Ovary (tissue), 9 donors: ENCODE data around the gene HIF1A. TPM values are rescaled to one million over a fixed set of nuclear protein-coding genes. Genes with fewer than 3 reads are reported as not detected.

Experiments used
- DNase-seq, 5 donors: peaks; one replicate each; pipeline ENCODE4 v3.0.0-alpha.2; 2019 to 2020
- H3K27ac ChIP-seq, 2 donors: fragments of 200-600 bp; one replicate each; pipeline versions ENCODE4 v1.5.1 to v1.8.0; 2019 to 2022
- H3K27me3 ChIP-seq: fragments of 200-600 bp; one replicate; pipeline ENCODE4 v1.8.0; 2022
- H3K36me3 ChIP-seq: fragments of 200-600 bp; sonication (generic); one replicate; pipeline ENCODE4 v1.5.1; 2019
- H3K4me1 ChIP-seq: one replicate; pipeline ENCODE4 v1.8.1; 2013; ENCODE audit warnings: mild to moderate bottlenecking, moderate library complexity; ENCODE audit not compliant: insufficient read depth
- H3K4me3 ChIP-seq: fragments of 200-600 bp; sonication (generic); one replicate; pipeline ENCODE4 v1.5.1; 2017
- H3K9me3 ChIP-seq, 2 donors: fragments of 200-600 bp in 1 of 2; sonication (generic) in 1 of 2; one replicate each; pipeline versions ENCODE4 v1.5.1 to v1.8.1; 2013 to 2019; ENCODE audit warnings: mild to moderate bottlenecking in 1 of 2, moderate library complexity in 1 of 2
- EP300 ChIP-seq: sonication (generic); formaldehyde crosslinking; IDR thresholded peaks from one replicate; pipeline ENCODE4 v1.6.1; 2017; ENCODE audit warnings: antibody characterized with exemption
- POLR2A ChIP-seq: fragments of 450-650 bp; IDR thresholded peaks from one replicate; pipeline ENCODE4 v1.6.1; 2017; ENCODE audit warnings: antibody characterized with exemption, mild to moderate bottlenecking, moderate library complexity
- WGBS, 3 donors: extraction: QIAGEN DNeasy Blood & Tissue Kit in 1 of 3; methylation state at CpG; one replicate each; pipeline versions ENCODE4 v1.1.5 to v1.1.7; 2013 to 2017; 5-methylcytosine and 5-hydroxymethylcytosine counted together
- intact Hi-C, 4 donors: fragments of 100-400 bp; cut with DNase I; formaldehyde crosslinking; loops; one replicate each; pipeline versions ENCODE4 v1.11.0 to v1.15.1; 2022 to 2023
- polyA plus RNA-seq, 2 donors: library from polyadenylated mRNA; stranded (reverse); fragments of 200-250 nt in 1 of 2; fragments of 350-450 nt in 1 of 2; fragmentation: Illumina TruSeq in 1 of 2; extraction: RNeasy Lipid Tissue Mini Kit (QIAGEN cat#74804) in 1 of 2; gene quantifications; one replicate each; pipeline ENCODE4 v1.2.3, GENCODE V29; 2013 to 2014
- total RNA-seq, 7 donors: library from RNA; depleted of rRNA in 2 of 7; stranded (reverse); fragments of >200 nt in 2 of 7; fragmentation: NEBNext Ultra II Directional in 3 of 7; extraction: Animal tissue kit (Norgen Biotek cat#: 25700) in 3 of 7; gene quantifications; one replicate each; pipeline versions ENCODE4 v1.1.0 to v1.2.4, GENCODE V29; 2016 to 2023
- TF ChIP-seq, protein P1 (sequence below), 3 donors: fragments of 450-650 bp in 2 of 3; fragments of 200-600 bp in 1 of 3; IDR thresholded peaks; one replicate each; pipeline versions ENCODE4 v1.5.1 to v1.8.0; 2016 to 2022; ENCODE audit warnings: antibody characterized with exemption in 3 of 3, mild to moderate bottlenecking in 1 of 3
- donor health status: DM: no; HTN: no; CAD: no; lungs with moderate emphysema.
- donor health status: DM: no; HTN: no; CAD: no.
- donor health status: Bipolar disorder and iron deficiency.
- donor health status: DM: yes; HTN: yes; CAD: no.
- donor health status: DM: no; HTN: no; CAD: no.
- donor health status: DM: yes; HTN: yes; CAD: no.

Gene HIF1A
- total and polyA plus RNA-seq, 9 donors, result 41.6 to 204 (median 116) TPM

- no peak for TF ChIP-seq EP300
- H3K4me1 ChIP-seq, result no peaks in the 10 kb centered on the region
- no peak overlapping the region for H3K27ac ChIP-seq
- no peak for DNase-seq
- H3K4me3 ChIP-seq, result no peak overlapping the region
- WGBS, 3 donors, result 82 to 92% (median 91%) methylated on average over 7 of the region's 7 CpGs
- no peaks in the 10 kb centered on the region for H3K36me3 ChIP-seq
- no peaks in the 10 kb centered on the region for H3K27me3 ChIP-seq
- H3K9me3 ChIP-seq, result no peaks in the 10 kb centered on the region
- intact Hi-C loops, result no loop called here
Measured at GRCh38 chr14:61759878-61760277, 64.6 kb downstream of the HIF1A start.

DNA sequence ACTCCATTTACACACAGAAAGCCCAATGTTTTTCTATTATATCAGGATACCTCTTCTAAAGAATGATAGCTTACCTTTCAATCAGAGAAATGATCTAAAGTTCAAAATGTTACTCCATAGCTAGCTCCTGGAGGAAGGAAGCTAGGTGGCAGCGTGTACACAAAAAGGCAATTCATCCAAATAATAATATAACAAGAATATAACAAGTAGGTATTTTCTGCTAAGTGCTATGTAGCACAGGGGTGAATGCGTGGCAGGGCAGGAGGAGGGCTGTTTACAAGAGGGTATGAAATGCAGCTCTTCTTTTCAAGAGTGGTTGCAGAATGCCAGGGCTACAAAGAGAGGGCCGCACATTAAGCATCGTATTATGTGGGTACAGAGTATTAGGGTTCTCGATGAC is 66.2 kb downstream of the HIF1A start:
- Histone ChIP-seq H3K9me3 (no peaks in the 10 kb centered on the region), H3K27me3 (no peaks in the 10 kb centered on the region), H3K4me3 (peak overlapping the region; percentile 82), H3K36me3 (no peaks in the 10 kb centered on the region), H3K4me1 (peaks cover 1% of the 10 kb centered on the region), H3K27ac (peak overlapping the region in 1 of 2 donors; percentile 83)
- 33 to 42% (median 38%) methylated on average over 5 of the region's 5 CpGs for WGBS, 3 donors
- TF ChIP-seq POLR2A, result no peak
- TF ChIP-seq, protein P1, sequence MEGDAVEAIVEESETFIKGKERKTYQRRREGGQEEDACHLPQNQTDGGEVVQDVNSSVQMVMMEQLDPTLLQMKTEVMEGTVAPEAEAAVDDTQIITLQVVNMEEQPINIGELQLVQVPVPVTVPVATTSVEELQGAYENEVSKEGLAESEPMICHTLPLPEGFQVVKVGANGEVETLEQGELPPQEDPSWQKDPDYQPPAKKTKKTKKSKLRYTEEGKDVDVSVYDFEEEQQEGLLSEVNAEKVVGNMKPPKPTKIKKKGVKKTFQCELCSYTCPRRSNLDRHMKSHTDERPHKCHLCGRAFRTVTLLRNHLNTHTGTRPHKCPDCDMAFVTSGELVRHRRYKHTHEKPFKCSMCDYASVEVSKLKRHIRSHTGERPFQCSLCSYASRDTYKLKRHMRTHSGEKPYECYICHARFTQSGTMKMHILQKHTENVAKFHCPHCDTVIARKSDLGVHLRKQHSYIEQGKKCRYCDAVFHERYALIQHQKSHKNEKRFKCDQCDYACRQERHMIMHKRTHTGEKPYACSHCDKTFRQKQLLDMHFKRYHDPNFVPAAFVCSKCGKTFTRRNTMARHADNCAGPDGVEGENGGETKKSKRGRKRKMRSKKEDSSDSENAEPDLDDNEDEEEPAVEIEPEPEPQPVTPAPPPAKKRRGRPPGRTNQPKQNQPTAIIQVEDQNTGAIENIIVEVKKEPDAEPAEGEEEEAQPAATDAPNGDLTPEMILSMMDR (IDR thresholded peaks at IDR 0.05), result no peak
- no peak for TF ChIP-seq EP300
- no peak for DNase-seq
- intact Hi-C loops, result no loop called here

DNA sequence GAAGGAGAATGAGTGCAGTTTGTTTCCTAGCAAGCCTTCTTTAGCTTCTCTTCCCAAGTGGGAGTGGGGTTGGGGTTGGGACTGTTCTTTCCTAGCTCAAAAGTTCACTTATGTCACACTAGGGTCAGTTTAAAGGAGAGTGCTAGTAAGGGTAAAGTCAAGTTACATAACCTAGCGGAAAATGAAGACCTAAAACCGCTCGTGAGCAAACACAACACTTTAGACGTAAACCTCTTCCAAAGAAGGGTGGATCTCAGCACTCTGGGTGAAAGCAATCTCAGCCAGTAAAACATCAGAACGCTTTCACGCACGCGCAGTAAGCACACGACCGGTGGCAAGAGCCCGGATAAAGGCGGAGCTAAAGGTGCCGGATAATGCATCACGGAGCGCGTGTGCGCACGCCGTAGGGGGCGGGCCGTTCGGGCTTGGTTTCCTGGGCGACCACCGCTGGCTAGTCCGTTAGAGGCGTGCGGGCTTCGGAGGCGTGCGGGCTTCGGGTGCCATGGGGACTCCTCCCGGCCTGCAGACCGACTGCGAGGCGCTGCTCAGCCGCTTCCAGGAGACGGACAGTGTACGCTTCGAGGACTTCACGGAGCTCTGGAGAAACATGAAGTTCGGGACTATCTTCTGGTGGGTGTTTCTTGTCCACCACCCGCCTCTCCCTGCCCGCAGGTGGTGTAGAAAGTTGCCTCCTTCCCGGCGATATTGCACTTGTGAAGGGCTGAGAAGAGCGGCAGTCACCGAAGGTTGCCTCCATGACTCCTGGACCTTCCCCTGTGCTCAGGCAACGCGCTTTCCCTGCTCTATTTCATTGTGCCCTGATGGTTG is 66.9 kb downstream of the HIF1A start, which contains the start of gene SNAPC1:
SNAPC1 (plus strand) TSS at position 462 of the 828 bp plus-strand sequence; CDS start at position 503, 41 bp downstream.
- peak within 1 kb of the TSS; percentile 82 for H3K4me3 ChIP-seq
- TF ChIP-seq POLR2A, result peak; percentile 79
- TF ChIP-seq, protein P1 (IDR thresholded peaks at IDR 0.05), result no peak
- WGBS, 3 donors, result 0% methylated on average over 49 of the region's 49 CpGs
- H3K27ac ChIP-seq, result peak within 1 kb of the TSS; percentile 3 to 83
- H3K36me3 ChIP-seq, result no peaks in the 10 kb centered on the region
- DNase-seq, result peak; percentile 97 to 99 (median 98)
- intact Hi-C loops, result no loop called here
- no peaks in the 10 kb centered on the region for H3K27me3 ChIP-seq
- H3K9me3 ChIP-seq, result no peaks in the 10 kb centered on the region
- peaks cover 1% of the 10 kb centered on the region for H3K4me1 ChIP-seq

- intact Hi-C loops, result no loop called here
- H3K4me1 ChIP-seq, result peaks cover 1% of the 10 kb centered on the region
- no peak overlapping the region for H3K27ac ChIP-seq
- no peaks in the 10 kb centered on the region for H3K36me3 ChIP-seq
- no peak for DNase-seq
- TF ChIP-seq, protein P1 (IDR thresholded peaks at IDR 0.05), result no peak
- TF ChIP-seq EP300 (no peak), POLR2A (no peak)
- 82 to 85% (median 84%) methylated on average over 5 of the region's 5 CpGs for WGBS, 3 donors
- no peak overlapping the region for H3K4me3 ChIP-seq
- no peaks in the 10 kb centered on the region for H3K27me3 ChIP-seq
- H3K9me3 ChIP-seq, result no peaks in the 10 kb centered on the region
Measured at GRCh38 chr14:61764342-61765122, 69.2 kb downstream of the HIF1A start.
